H1 (cell line): Measurements from ENCODE around the gene KAZALD1. TPM values are rescaled to one million over a fixed set of nuclear protein-coding genes. Genes with fewer than 3 reads are reported as not detected.

ENCODE experiments used
- CTCF ChIA-PET: fragments of 300-600 bp; sonication (Branson Sonifier 250); formaldehyde crosslinking; loops from one replicate; lab custom pipeline; 2021; ENCODE audit not compliant: partially characterized antibody; lab: Charles Lee
- POLR2A ChIA-PET: fragments of 300-600 bp; sonication (Branson Sonifier 250); formaldehyde crosslinking; loops from one replicate; lab custom pipeline; 2021; ENCODE audit warnings: inconsistent platforms; ENCODE audit not compliant: partially characterized antibody; lab: Charles Lee
- DNase-seq, 2 experiments: peaks; one replicate each; pipeline versions ENCODE4 v3.0.0 to v3.0.0-alpha.2; 2010 to 2022; ENCODE audit warnings: low spot score in 2 of 2, low read depth in 1 of 2, mixed read lengths in 1 of 2
- FAIRE-seq: peaks from 2 replicates; lab custom pipeline; 2011; peaks lifted over from hg19 to GRCh38; lab: Jason Lieb, UNC
- H2AFZ ChIP-seq: 2 replicates; pipeline ENCODE4 v1.8.1; 2012; ENCODE audit warnings: low read length, inconsistent platforms
- H2AK5ac ChIP-seq: 2 replicates; pipeline ENCODE4 v1.6.1; 2013; ENCODE audit warnings: low read depth, low read length
- H2BK120ac ChIP-seq: replicated peaks from 2 replicates; pipeline ENCODE3; 2013; ENCODE audit warnings: low read depth, low read length, inconsistent platforms
- H2BK12ac ChIP-seq: 2 replicates; pipeline ENCODE4 v1.6.1; 2013; ENCODE audit warnings: low read depth, low read length
- H2BK15ac ChIP-seq: 2 replicates; pipeline ENCODE4 v1.6.1; 2013; ENCODE audit warnings: low read length
- H2BK20ac ChIP-seq: 2 replicates; pipeline ENCODE4 v1.6.1; 2013; ENCODE audit warnings: low read length
- H2BK5ac ChIP-seq: 2 replicates; pipeline ENCODE4 v1.6.1; 2013; ENCODE audit warnings: low read depth, low read length
- H3K14ac ChIP-seq: 2 replicates; pipeline ENCODE4 v1.6.1; 2013; ENCODE audit warnings: inconsistent platforms; ENCODE audit not compliant: insufficient read length
- H3K18ac ChIP-seq: 2 replicates; pipeline ENCODE4 v1.6.1; 2013; ENCODE audit warnings: low read length; ENCODE audit errors: extremely low read depth
- H3K23ac ChIP-seq: 2 replicates; pipeline ENCODE4 v1.6.1; 2013; ENCODE audit warnings: inconsistent platforms; ENCODE audit not compliant: insufficient read length
- H3K23me2 ChIP-seq: 2 replicates; pipeline ENCODE4 v1.6.1; 2013; ENCODE audit warnings: low read depth, low read length
- H3K27ac ChIP-seq: 2 replicates; pipeline ENCODE4 v1.6.1; 2011; ENCODE audit warnings: low read depth, low read length, inconsistent platforms
- H3K27me3 ChIP-seq, 4 experiments: replicated peaks in 1 of 4; 1 replicate in 1 of 4; 2 replicates in 3 of 4; pipeline versions ENCODE4 v1.6.1 to v1.8.1; 2011 to 2013; ENCODE audit warnings: low read length in 3 of 4, mild to moderate bottlenecking in 3 of 4, inconsistent platforms in 2 of 4, mixed read lengths in 2 of 4, moderate library complexity in 1 of 4; ENCODE audit not compliant: control insufficient read depth in 3 of 4, insufficient read depth in 3 of 4; ENCODE audit errors: extremely low read depth in 1 of 4
- H3K36me3 ChIP-seq, 4 experiments: 2 replicates each; pipeline versions ENCODE4 v1.6.1 to v1.8.1; 2011 to 2013; ENCODE audit warnings: mild to moderate bottlenecking in 4 of 4, low read length in 3 of 4, moderate library complexity in 2 of 4, control low read depth in 1 of 4, inconsistent platforms in 1 of 4; ENCODE audit not compliant: insufficient read depth in 4 of 4, control insufficient read depth in 2 of 4
- H3K4ac ChIP-seq: replicated peaks from 2 replicates; pipeline ENCODE3; 2013; ENCODE audit warnings: low read length, low read depth, mixed read lengths, inconsistent platforms; ENCODE audit not compliant: insufficient read length
- H3K4me1 ChIP-seq, 4 experiments: replicated peaks in 1 of 4; 1 replicate in 1 of 4; 2 replicates in 3 of 4; pipeline versions ENCODE4 v1.6.1 to v1.8.1; 2011 to 2013; ENCODE audit warnings: low read length in 3 of 4, inconsistent platforms in 2 of 4, mixed read lengths in 1 of 4; ENCODE audit not compliant: insufficient read depth in 4 of 4, control insufficient read depth in 3 of 4
- H3K4me2 ChIP-seq, 2 experiments: 2 replicates each; pipeline versions ENCODE4 v1.6.1 to v1.8.1; 2011 to 2013; ENCODE audit warnings: low read depth in 2 of 2, low read length in 2 of 2, control low read depth in 1 of 2, inconsistent platforms in 1 of 2, mild to moderate bottlenecking in 1 of 2; ENCODE audit not compliant: insufficient read depth in 1 of 2
- H3K4me3 ChIP-seq, 4 experiments: fragments of 200-600, 300-600 bp in 1 of 4; sonication (generic), shearing (Covaris generic), sonication (Bioruptor Twin) in 1 of 4; 2 replicates each; pipeline versions ENCODE4 v1.5.1 to v1.8.1; 2011 to 2016; ENCODE audit warnings: low read length in 4 of 4, low read depth in 3 of 4, control low read depth in 2 of 4, inconsistent platforms in 2 of 4, mild to moderate bottlenecking in 2 of 4, mixed read lengths in 1 of 4, moderate library complexity in 1 of 4; ENCODE audit not compliant: insufficient read depth in 2 of 4; ENCODE audit errors: extremely low read depth in 1 of 4
- H3K56ac ChIP-seq: replicated peaks from 2 replicates; pipeline ENCODE3; 2013; ENCODE audit warnings: low read depth, mild to moderate bottlenecking, mixed read lengths, low read length, inconsistent platforms; ENCODE audit not compliant: insufficient read length
- H3K79me1 ChIP-seq: 2 replicates; pipeline ENCODE4 v1.6.1; 2013; ENCODE audit warnings: low read depth, low read length, control low read depth
- H3K79me2 ChIP-seq, 2 experiments: 2 replicates each; pipeline versions ENCODE4 v1.6.1 to v1.8.1; 2012 to 2013; ENCODE audit warnings: low read length in 2 of 2, mild to moderate bottlenecking in 2 of 2, inconsistent platforms in 1 of 2; ENCODE audit not compliant: insufficient read depth in 2 of 2, control insufficient read depth in 1 of 2
- H3K9ac ChIP-seq, 4 experiments: replicated peaks in 1 of 4; 1 replicate in 1 of 4; 2 replicates in 3 of 4; pipeline versions ENCODE4 v1.6.1 to v1.8.1; 2011 to 2013; ENCODE audit warnings: low read depth in 3 of 4, low read length in 3 of 4, control low read depth in 2 of 4, mild to moderate bottlenecking in 2 of 4, moderate library complexity in 2 of 4, inconsistent platforms in 1 of 4; ENCODE audit errors: extremely low read depth in 1 of 4
- H3K9me3 ChIP-seq, 2 experiments: 2 replicates each; pipeline versions ENCODE4 v1.6.1 to v1.8.1; 2012 to 2013; ENCODE audit warnings: mild to moderate bottlenecking in 2 of 2, moderate library complexity in 2 of 2, control low read depth in 1 of 2, inconsistent platforms in 1 of 2, low read depth in 1 of 2, low read length in 1 of 2, mixed read lengths in 1 of 2; ENCODE audit not compliant: insufficient read depth in 2 of 2
- H4K20me1 ChIP-seq, 2 experiments: replicated peaks in 1 of 2; 2 replicates each; pipeline versions ENCODE3 to v1.8.1; 2011 to 2013; ENCODE audit warnings: inconsistent platforms in 2 of 2, low read length in 2 of 2, mild to moderate bottlenecking in 1 of 2; ENCODE audit not compliant: insufficient read depth in 2 of 2, control insufficient read depth in 1 of 2
- H4K5ac ChIP-seq: 2 replicates; pipeline ENCODE4 v1.6.1; 2013; ENCODE audit warnings: low read length, low read depth, mixed read lengths, inconsistent platforms; ENCODE audit not compliant: insufficient read length
- H4K8ac ChIP-seq: 2 replicates; pipeline ENCODE4 v1.8.0; 2013; ENCODE audit warnings: mild to moderate bottlenecking, moderate library complexity, low read length, inconsistent platforms; ENCODE audit not compliant: insufficient read depth; ENCODE audit errors: extremely low read depth
- H4K91ac ChIP-seq: replicated peaks from 2 replicates; pipeline ENCODE3; 2013; ENCODE audit warnings: low read length, mixed read lengths, inconsistent platforms; ENCODE audit not compliant: insufficient read length
- FOSL1 ChIP-seq: IDR thresholded peaks from 2 replicates; pipeline ENCODE4 v1.6.1; 2011; ENCODE audit warnings: mild to moderate bottlenecking, low read depth, low read length, moderate library complexity; ENCODE audit not compliant: insufficient read depth
- GTF2F1 ChIP-seq: IDR thresholded peaks from 2 replicates; pipeline ENCODE4 v1.6.1; 2012; ENCODE audit warnings: low read depth, low read length, improper control_type of control experiment, borderline replicate concordance
- HDAC6 ChIP-seq: IDR thresholded peaks from one replicate; pipeline ENCODE4 v1.7.1; 2012; ENCODE audit warnings: low read depth, mild to moderate bottlenecking, inconsistent platforms, low read length, moderate library complexity
- NRF1 ChIP-seq: IDR thresholded peaks from 2 replicates; pipeline ENCODE4 v1.6.1; 2011; ENCODE audit warnings: mild to moderate bottlenecking, low read depth, low read length, improper control_type of control experiment
- POLR2A ChIP-seq, 2 experiments: IDR thresholded peaks; 1 replicate in 1 of 2; 2 replicates in 1 of 2; pipeline ENCODE4 v1.6.1; 2011; ENCODE audit warnings: low read depth in 2 of 2, low read length in 2 of 2, mild to moderate bottlenecking in 2 of 2; ENCODE audit errors: control extremely low read depth in 1 of 2
- RBBP5 ChIP-seq: IDR thresholded peaks from 2 replicates; pipeline ENCODE4 v1.7.1; 2012; ENCODE audit warnings: low read depth, mild to moderate bottlenecking, inconsistent platforms, low read length, moderate library complexity, borderline replicate concordance
- SP4 ChIP-seq: IDR thresholded peaks from 2 replicates; pipeline ENCODE4 v1.6.1; 2012; ENCODE audit warnings: low read length, inconsistent platforms
- TEAD4 ChIP-seq: IDR thresholded peaks from 2 replicates; pipeline ENCODE4 v1.6.1; 2012; ENCODE audit warnings: low read depth, low read length, inconsistent platforms, mixed read lengths
- WGBS, 2 experiments: shearing (Covaris generic) in 1 of 2; methylation state at CpG; one replicate each; pipeline versions ENCODE4 v1.1.6 to v1.1.7; 2013 to 2015; ENCODE audit warnings: low lambda C conversion rate in 2 of 2, mixed read lengths in 2 of 2, inconsistent platforms in 1 of 2, low coverage in 1 of 2, missing lambda C conversion rate in 1 of 2; ENCODE audit not compliant: insufficient replicate concordance in 2 of 2, insufficient coverage in 1 of 2, insufficient read length in 1 of 2; ENCODE audit errors: extremely low coverage in 1 of 2, missing lambda C conversion rate in 1 of 2; 5-methylcytosine and 5-hydroxymethylcytosine counted together
- polyA plus RNA-seq, 7 experiments: library from polyadenylated mRNA; depleted of rRNA in 3 of 7; stranded (reverse) in 5 of 7; unstranded in 2 of 7; fragments of >200 nt in 5 of 7; fragments of 200-250 nt in 2 of 7; gene quantifications; 1 replicate in 5 of 7; 2 replicates in 1 of 7; 4 replicates in 1 of 7; pipeline versions ENCODE4 v1.2.1 to v1.2.3, GENCODE V29; 2011 to 2013; ENCODE audit warnings: missing spikeins in 2 of 7, mixed read lengths in 2 of 7
- total RNA-seq: library from RNA; stranded (reverse); fragmentation: NEBNext Ultra II Directional; extraction: Animal tissue kit (Norgen Biotek cat#: 25700); gene quantifications from 2 replicates; pipeline ENCODE4 v1.2.1, GENCODE V29; 2021
- TF ChIP-seq, protein P1 (sequence below): IDR thresholded peaks from 2 replicates; pipeline ENCODE4 v1.6.1; 2011; ENCODE audit warnings: low read length, improper control_type of control experiment

The KAZALD1 gene
- total and polyA plus RNA-seq, 2 of the 8 experiments (the other 6 are each of a cell fraction or from before 2014, with no cell fraction given): 0.65 to 1.9 TPM

DNA sequence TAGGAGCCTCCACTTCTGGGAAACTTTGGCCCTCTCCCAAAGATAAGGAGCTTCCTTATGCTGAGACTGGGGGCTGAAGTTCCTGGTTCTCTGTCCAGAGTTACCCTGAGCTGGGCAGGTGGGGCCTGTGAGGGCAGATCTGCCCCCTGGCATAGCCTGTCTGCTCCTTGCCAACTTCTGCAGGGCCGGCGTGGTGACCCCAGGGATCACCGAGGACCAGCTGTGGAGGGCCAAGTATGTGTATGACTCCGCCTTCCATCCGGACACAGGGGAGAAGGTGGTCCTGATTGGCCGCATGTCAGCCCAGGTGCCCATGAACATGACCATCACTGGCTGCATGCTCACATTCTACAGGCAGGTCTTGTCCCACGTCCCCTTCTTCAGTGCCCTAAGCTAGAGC lies 26.5 kb upstream of the KAZALD1 start:
- FAIRE-seq: no peak
- Histone ChIP-seq H4K91ac (no peak overlapping the region), H3K23me2 (peaks cover 16% of the 10 kb centered on the region), H3K4ac (no peak overlapping the region), H2BK15ac (no peak overlapping the region), H3K9ac (no peak overlapping the region), H3K27me3 (peaks cover 1 to 40% (median 33%) of the 10 kb centered on the region in 4 experiments), H2BK120ac (no peak overlapping the region), H3K79me1 (no peaks in the 10 kb centered on the region), H3K4me1 (peaks cover 0 to 15% (median 11%) of the 10 kb centered on the region in 4 experiments; a peak in 6 of 7 replicates), H3K9me3 (no peaks in the 10 kb centered on the region), H3K4me2 (no peak overlapping the region), H2BK5ac (no peak overlapping the region), H3K23ac (no peak overlapping the region), H2BK20ac (no peak overlapping the region), H4K5ac (no peak overlapping the region), H4K8ac (no peak overlapping the region), H3K18ac (no peak overlapping the region), H3K36me3 (no peaks in the 10 kb centered on the region), H2AK5ac (no peak overlapping the region), H3K79me2 (no peaks in the 10 kb centered on the region), H3K27ac (no peak overlapping the region), H3K4me3 (no peak overlapping the region), H4K20me1 (peaks cover 0 to 3% of the 10 kb centered on the region in 2 experiments), H3K56ac (no peak overlapping the region), H3K14ac (no peak overlapping the region), H2AFZ (no peak overlapping the region), H2BK12ac (no peak overlapping the region)
- CTCF ChIA-PET: interaction anchor here (1.4 to 51.8 kb wide), 4 partner anchors 18 to 107 kb away, joined by 3 to 2176 read pairs (median 76); partner anchors contain the start of gene KAZALD1
- no peak for DNase-seq
- POLR2A ChIA-PET: interaction anchor here (0.6 kb wide), 1 partner anchor 144 kb away, joined by 3 read pairs; no protein-coding TSS in a partner anchor
- no peak for TF ChIP-seq HDAC6
- no peak for TF ChIP-seq SP4
- no peak for TF ChIP-seq RBBP5
- TF ChIP-seq, protein P1, sequence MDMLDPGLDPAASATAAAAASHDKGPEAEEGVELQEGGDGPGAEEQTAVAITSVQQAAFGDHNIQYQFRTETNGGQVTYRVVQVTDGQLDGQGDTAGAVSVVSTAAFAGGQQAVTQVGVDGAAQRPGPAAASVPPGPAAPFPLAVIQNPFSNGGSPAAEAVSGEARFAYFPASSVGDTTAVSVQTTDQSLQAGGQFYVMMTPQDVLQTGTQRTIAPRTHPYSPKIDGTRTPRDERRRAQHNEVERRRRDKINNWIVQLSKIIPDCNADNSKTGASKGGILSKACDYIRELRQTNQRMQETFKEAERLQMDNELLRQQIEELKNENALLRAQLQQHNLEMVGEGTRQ: no peak
- TF ChIP-seq POLR2A (IDR thresholded peaks at IDR 0.05; ENCODE audit: control extremely low read depth in 1 of 2, low read depth in 2 of 2, low read length in 2 of 2): no peak
- TF ChIP-seq NRF1: no peak
- TF ChIP-seq GTF2F1: no peak
- TF ChIP-seq FOSL1: no peak
- no peak for TF ChIP-seq TEAD4
- WGBS, 2 experiments: 89% methylated on average over 7 of the region's 7 CpGs; no CpG with 5 or more reads in 1 of the 2 experiments
